ENCODE data around the gene KMT5B. TPM values are rescaled to one million over a fixed set of nuclear protein-coding genes. Genes with fewer than 3 reads are reported as not detected.

KMT5B gene
- total and polyA plus RNA-seq, 2 donors from 2014 or later = 15.8 to 54.2 TPM

GRCh38 chr11:68118706-68119448 lies 94.2 kb downstream of the KMT5B start:
- TF ChIP-seq, protein P1, sequence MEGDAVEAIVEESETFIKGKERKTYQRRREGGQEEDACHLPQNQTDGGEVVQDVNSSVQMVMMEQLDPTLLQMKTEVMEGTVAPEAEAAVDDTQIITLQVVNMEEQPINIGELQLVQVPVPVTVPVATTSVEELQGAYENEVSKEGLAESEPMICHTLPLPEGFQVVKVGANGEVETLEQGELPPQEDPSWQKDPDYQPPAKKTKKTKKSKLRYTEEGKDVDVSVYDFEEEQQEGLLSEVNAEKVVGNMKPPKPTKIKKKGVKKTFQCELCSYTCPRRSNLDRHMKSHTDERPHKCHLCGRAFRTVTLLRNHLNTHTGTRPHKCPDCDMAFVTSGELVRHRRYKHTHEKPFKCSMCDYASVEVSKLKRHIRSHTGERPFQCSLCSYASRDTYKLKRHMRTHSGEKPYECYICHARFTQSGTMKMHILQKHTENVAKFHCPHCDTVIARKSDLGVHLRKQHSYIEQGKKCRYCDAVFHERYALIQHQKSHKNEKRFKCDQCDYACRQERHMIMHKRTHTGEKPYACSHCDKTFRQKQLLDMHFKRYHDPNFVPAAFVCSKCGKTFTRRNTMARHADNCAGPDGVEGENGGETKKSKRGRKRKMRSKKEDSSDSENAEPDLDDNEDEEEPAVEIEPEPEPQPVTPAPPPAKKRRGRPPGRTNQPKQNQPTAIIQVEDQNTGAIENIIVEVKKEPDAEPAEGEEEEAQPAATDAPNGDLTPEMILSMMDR (IDR thresholded peaks at IDR 0.05; ENCODE audit: borderline replicate concordance, extremely low read depth, insufficient read depth) = no peak
- intact Hi-C loops (cut with DNase I) = no loop called here
- FAIRE-seq = no peak
- H3K36me3 ChIP-seq (ENCODE audit: control insufficient read depth in 2 of 3, insufficient read depth in 3 of 3, low read length in 3 of 3) = no peaks in the 10 kb centered on the region
- peak overlapping the region; percentile 36 to 47 for H3K27ac ChIP-seq (ENCODE audit: low read depth in 2 of 2, low read length in 2 of 2)
- DNase-seq = peak in 3 of 5 donors; percentile 34 to 46 (median 38)
- H3K9me3 ChIP-seq (ENCODE audit: control insufficient read depth in 2 of 3, insufficient read depth in 1 of 3, low read length in 3 of 3) = no peaks in the 10 kb centered on the region
- H3K4me3 ChIP-seq (ENCODE audit: low read length in 3 of 3) = peak overlapping the region in 1 of 3 donors; percentile 93
- H3K4me1 ChIP-seq (ENCODE audit: control insufficient read depth in 2 of 3, insufficient read depth in 2 of 3, low read depth in 1 of 3, low read length in 3 of 3) = peaks cover 0 to 12% (median 3%) of the 10 kb centered on the region in 3 donors
- H3K9ac ChIP-seq (ENCODE audit: low read length in 3 of 3) = peak overlapping the region in 1 of 3 donors; percentile 21
- H3K27me3 ChIP-seq (ENCODE audit: control insufficient read depth, insufficient read depth, low read length) = no peaks in the 10 kb centered on the region

- TF ChIP-seq, protein P1 (IDR thresholded peaks at IDR 0.05; ENCODE audit: borderline replicate concordance, extremely low read depth, insufficient read depth) = no peak
- Histone ChIP-seq H3K9me3 (ENCODE audit: control insufficient read depth in 2 of 3, insufficient read depth in 1 of 3, low read length in 3 of 3) (no peaks in the 10 kb centered on the region), H3K9ac (ENCODE audit: low read length in 3 of 3) (no peak overlapping the region), H3K4me1 (ENCODE audit: control insufficient read depth in 2 of 3, insufficient read depth in 2 of 3, low read depth in 1 of 3, low read length in 3 of 3) (peaks cover 0 to 12% (median 3%) of the 10 kb centered on the region in 3 donors), H3K27me3 (ENCODE audit: control insufficient read depth, insufficient read depth, low read length) (no peaks in the 10 kb centered on the region), H3K4me3 (ENCODE audit: low read length in 3 of 3) (no peak overlapping the region), H3K36me3 (ENCODE audit: control insufficient read depth in 2 of 3, insufficient read depth in 3 of 3, low read length in 3 of 3) (no peaks in the 10 kb centered on the region), H3K27ac (ENCODE audit: low read depth in 2 of 2, low read length in 2 of 2) (peak overlapping the region in 1 of 2 donors; percentile 7)
- intact Hi-C loops (cut with DNase I) = no loop called here
- DNase-seq = no peak
- no peak for FAIRE-seq
Measured at GRCh38 chr11:68117853-68118470, 95.1 kb downstream of the KMT5B start.

GRCh38 chr11:68116974-68117373 lies 96.1 kb downstream of the KMT5B start:
- TF ChIP-seq, protein P1 (IDR thresholded peaks at IDR 0.05; ENCODE audit: borderline replicate concordance, extremely low read depth, insufficient read depth) = no peak
- Histone ChIP-seq H3K9me3 (ENCODE audit: control insufficient read depth in 2 of 3, insufficient read depth in 1 of 3, low read length in 3 of 3) (no peaks in the 10 kb centered on the region), H3K4me3 (ENCODE audit: low read length in 3 of 3) (no peak overlapping the region), H3K9ac (ENCODE audit: low read length in 3 of 3) (no peak overlapping the region), H3K27ac (ENCODE audit: low read depth in 2 of 2, low read length in 2 of 2) (no peak overlapping the region), H3K4me1 (ENCODE audit: control insufficient read depth in 2 of 3, insufficient read depth in 2 of 3, low read depth in 1 of 3, low read length in 3 of 3) (peaks cover 0 to 9% (median 3%) of the 10 kb centered on the region in 3 donors), H3K27me3 (ENCODE audit: control insufficient read depth, insufficient read depth, low read length) (no peaks in the 10 kb centered on the region), H3K36me3 (ENCODE audit: control insufficient read depth in 2 of 3, insufficient read depth in 3 of 3, low read length in 3 of 3) (no peaks in the 10 kb centered on the region)
- DNase-seq = no peak
- intact Hi-C loops (cut with DNase I) = no loop called here
- FAIRE-seq = no peak
